Breast epithelium (tissue), 4 donors: ENCODE data around the gene MAN1A1. TPM values are rescaled to one million over a fixed set of nuclear protein-coding genes. Genes with fewer than 3 reads are reported as not detected.

Experiments
- DNase-seq, 2 donors: peaks; one replicate each; pipeline ENCODE4 v3.0.0-alpha.2; 2019; ENCODE audit warnings: low spot score in 2 of 2
- H3K27ac ChIP-seq, 2 donors: fragments of 200-600 bp; sonication (generic) in 1 of 2; one replicate each; pipeline ENCODE4 v1.5.1; 2016 to 2019; ENCODE audit warnings: mild to moderate bottlenecking in 1 of 2
- H3K27me3 ChIP-seq, 2 donors: fragments of 200-600 bp; sonication (generic) in 1 of 2; one replicate each; pipeline versions ENCODE4 v1.5.1 to v1.6.0; 2017 to 2019; ENCODE audit warnings: control low read depth in 1 of 2, mild to moderate bottlenecking in 1 of 2
- H3K36me3 ChIP-seq: fragments of 200-600 bp; one replicate; pipeline ENCODE4 v1.5.1; 2019
- H3K4me1 ChIP-seq, 2 donors: fragments of 200-600 bp; sonication (generic); one replicate each; pipeline ENCODE4 v1.5.1; 2016 to 2019; ENCODE audit warnings: control low read depth in 1 of 2
- H3K4me3 ChIP-seq, 3 donors: fragments of 200-600 bp; sonication (generic); 1 replicate in 2 of 3; 2 replicates in 1 of 3; pipeline ENCODE4 v1.5.1; 2016 to 2019; ENCODE audit warnings: mild to moderate bottlenecking in 3 of 3, moderate library complexity in 2 of 3
- H3K9me3 ChIP-seq, 2 donors: fragments of 200-600 bp; sonication (generic) in 1 of 2; one replicate each; pipeline ENCODE4 v1.5.1; 2016 to 2019; ENCODE audit warnings: control low read depth in 1 of 2
- POLR2A ChIP-seq: fragments of 450-650 bp; IDR thresholded peaks from one replicate; pipeline ENCODE4 v1.6.1; 2016; ENCODE audit warnings: antibody characterized with exemption, mild to moderate bottlenecking, moderate library complexity
- POLR2AphosphoS5 ChIP-seq, 3 donors: sonication (generic); formaldehyde crosslinking; IDR thresholded peaks; one replicate each; pipeline ENCODE4 v1.6.1; 2017; ENCODE audit warnings: antibody characterized with exemption in 3 of 3
- intact Hi-C: fragments of 100-400 bp; cut with DNase I; formaldehyde crosslinking; loops from one replicate; pipeline ENCODE4 v1.15.1; 2023; ENCODE audit warnings: low total_unique reads
- total RNA-seq, 3 donors: library from RNA; depleted of rRNA; stranded (reverse); fragments of >200 nt; gene quantifications; one replicate each; pipeline ENCODE4 v1.1.0, GENCODE V29; 2016
- TF ChIP-seq, protein P1 (sequence below), 3 donors: fragments of 450-650 bp; IDR thresholded peaks; one replicate each; pipeline ENCODE4 v1.5.1; 2016 to 2017; ENCODE audit warnings: antibody characterized with exemption in 3 of 3, mild to moderate bottlenecking in 3 of 3, moderate library complexity in 3 of 3

The MAN1A1 gene
- total RNA-seq, 3 donors from 2014 or later: 81.2 to 481 (median 104) TPM

DNA sequence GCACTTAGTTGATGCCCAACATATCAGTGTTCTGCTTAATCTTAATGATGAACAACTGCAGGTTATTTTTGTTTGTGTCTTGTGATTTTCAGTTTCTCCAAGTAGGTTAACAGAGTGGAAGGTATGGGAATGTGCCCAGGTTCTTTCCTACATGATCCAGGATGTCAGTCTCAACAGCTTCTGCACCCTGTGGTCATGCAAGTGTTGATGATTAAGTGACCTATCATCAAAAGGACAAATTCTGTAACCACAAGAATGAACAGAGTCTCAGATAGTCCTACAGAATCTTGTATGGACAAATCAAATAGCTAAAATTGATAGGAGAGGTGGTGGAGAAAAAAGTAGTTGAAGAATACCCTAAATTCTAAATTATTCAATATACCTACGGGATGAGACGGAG, 26.1 kb downstream of the MAN1A1 start:
- no peak overlapping the region for H3K4me3 ChIP-seq
- H3K4me1 ChIP-seq: no peaks in the 10 kb centered on the region
- DNase-seq: no peak
- TF ChIP-seq POLR2A (no peak), POLR2AphosphoS5 (IDR thresholded peaks at IDR 0.05) (no peak)
- TF ChIP-seq, protein P1, sequence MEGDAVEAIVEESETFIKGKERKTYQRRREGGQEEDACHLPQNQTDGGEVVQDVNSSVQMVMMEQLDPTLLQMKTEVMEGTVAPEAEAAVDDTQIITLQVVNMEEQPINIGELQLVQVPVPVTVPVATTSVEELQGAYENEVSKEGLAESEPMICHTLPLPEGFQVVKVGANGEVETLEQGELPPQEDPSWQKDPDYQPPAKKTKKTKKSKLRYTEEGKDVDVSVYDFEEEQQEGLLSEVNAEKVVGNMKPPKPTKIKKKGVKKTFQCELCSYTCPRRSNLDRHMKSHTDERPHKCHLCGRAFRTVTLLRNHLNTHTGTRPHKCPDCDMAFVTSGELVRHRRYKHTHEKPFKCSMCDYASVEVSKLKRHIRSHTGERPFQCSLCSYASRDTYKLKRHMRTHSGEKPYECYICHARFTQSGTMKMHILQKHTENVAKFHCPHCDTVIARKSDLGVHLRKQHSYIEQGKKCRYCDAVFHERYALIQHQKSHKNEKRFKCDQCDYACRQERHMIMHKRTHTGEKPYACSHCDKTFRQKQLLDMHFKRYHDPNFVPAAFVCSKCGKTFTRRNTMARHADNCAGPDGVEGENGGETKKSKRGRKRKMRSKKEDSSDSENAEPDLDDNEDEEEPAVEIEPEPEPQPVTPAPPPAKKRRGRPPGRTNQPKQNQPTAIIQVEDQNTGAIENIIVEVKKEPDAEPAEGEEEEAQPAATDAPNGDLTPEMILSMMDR (IDR thresholded peaks at IDR 0.05): no peak
- intact Hi-C loops: no loop called here
- H3K36me3 ChIP-seq: no peaks in the 10 kb centered on the region
- no peak overlapping the region for H3K27ac ChIP-seq
- no peaks in the 10 kb centered on the region for H3K27me3 ChIP-seq
- H3K9me3 ChIP-seq: no peaks in the 10 kb centered on the region

DNA sequence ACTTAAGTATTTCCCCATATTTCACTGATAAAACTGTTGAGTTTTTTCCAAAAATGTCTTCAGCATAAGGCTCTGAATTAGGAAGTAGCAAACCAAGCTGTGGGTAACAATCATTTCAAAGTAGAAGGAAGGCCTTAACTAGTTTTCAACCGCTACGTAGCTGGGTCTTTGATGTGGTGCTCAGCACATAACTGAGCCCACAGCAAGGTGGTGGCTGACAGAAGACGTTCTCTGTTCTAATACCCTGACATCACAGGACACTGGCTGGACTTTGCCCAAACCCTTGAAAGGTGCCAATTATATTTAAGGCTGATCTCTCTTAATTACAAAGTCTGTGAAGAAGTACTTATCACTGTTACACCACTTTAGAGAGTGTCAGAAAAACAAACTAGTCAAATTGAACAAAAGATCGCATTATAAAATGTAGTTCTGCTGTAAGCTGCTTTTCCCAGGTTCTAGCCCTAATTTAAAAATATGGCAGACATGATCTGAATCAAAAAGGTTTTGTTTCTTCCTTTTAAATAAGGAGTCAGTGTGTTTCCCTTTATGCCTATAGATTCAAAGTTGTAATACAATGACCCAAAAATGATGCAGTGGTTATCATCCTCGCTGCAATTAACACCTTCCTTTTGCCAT, 26.7 kb downstream of the MAN1A1 start:
- Histone ChIP-seq H3K4me1 (no peaks in the 10 kb centered on the region), H3K36me3 (no peaks in the 10 kb centered on the region), H3K4me3 (no peak overlapping the region), H3K27ac (no peak overlapping the region), H3K27me3 (no peaks in the 10 kb centered on the region), H3K9me3 (no peaks in the 10 kb centered on the region)
- DNase-seq: no peak
- TF ChIP-seq, protein P1 (IDR thresholded peaks at IDR 0.05): no peak
- TF ChIP-seq POLR2A: no peak
- TF ChIP-seq POLR2AphosphoS5 (IDR thresholded peaks at IDR 0.05): no peak
- intact Hi-C loops: no loop called here

DNA sequence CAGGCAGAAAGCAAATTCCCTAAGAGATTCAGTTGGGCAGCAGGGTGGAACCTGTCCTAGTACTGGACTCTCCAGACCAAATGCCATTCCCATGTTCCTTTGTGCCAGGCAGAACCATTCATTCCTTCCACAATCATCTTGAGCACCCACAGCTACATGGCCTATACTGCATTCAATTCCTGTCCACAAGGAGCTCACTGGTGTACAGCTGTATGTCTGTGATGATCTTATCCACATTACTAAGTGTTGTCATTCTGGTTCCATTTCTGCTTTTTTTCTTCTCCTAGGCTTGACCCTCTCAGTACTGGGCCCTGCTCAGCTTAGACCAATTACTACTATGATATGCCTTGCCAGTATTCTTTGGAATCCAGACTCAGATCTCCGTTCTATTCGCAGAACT, 27.5 kb downstream of the MAN1A1 start:
- no peak overlapping the region for H3K27ac ChIP-seq
- TF ChIP-seq POLR2AphosphoS5 (IDR thresholded peaks at IDR 0.05) (no peak), POLR2A (no peak)
- TF ChIP-seq, protein P1 (IDR thresholded peaks at IDR 0.05): no peak
- intact Hi-C loops: no loop called here

DNA sequence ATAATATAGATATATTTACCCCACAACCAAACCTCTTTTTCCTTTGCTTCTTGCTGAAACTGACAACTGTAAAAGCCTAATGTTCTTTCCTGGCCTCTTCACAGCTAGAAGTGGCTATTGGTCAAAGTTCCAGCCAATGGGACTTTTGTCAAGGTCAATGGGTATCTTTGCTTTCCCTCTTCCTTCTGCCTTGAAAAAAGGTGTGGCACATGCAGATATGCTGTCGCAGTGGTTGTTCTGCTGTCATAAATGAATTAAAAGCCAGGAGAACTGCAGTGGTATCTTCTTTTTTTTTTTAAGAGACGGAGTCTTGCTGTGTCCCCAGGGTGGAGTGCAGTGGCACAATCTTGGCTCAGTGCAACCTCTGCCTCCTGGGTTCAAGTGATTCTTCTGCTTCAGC, 29.9 kb downstream of the MAN1A1 start:
- intact Hi-C loops: no loop called here
- H3K4me3 ChIP-seq: no peak overlapping the region
- no peaks in the 10 kb centered on the region for H3K9me3 ChIP-seq
- TF ChIP-seq POLR2A: no peak
- TF ChIP-seq, protein P1 (IDR thresholded peaks at IDR 0.05): no peak
- H3K27ac ChIP-seq: no peak overlapping the region
- no peaks in the 10 kb centered on the region for H3K36me3 ChIP-seq
- H3K27me3 ChIP-seq: no peaks in the 10 kb centered on the region
- no peaks in the 10 kb centered on the region for H3K4me1 ChIP-seq
- no peak for DNase-seq

More for the DNA sequence above, 27.5 kb downstream of the MAN1A1 start:
- H3K27me3 ChIP-seq: no peaks in the 10 kb centered on the region
- no peak overlapping the region for H3K4me3 ChIP-seq
- DNase-seq: no peak
- no peaks in the 10 kb centered on the region for H3K9me3 ChIP-seq
- no peaks in the 10 kb centered on the region for H3K36me3 ChIP-seq
- no peaks in the 10 kb centered on the region for H3K4me1 ChIP-seq

DNA sequence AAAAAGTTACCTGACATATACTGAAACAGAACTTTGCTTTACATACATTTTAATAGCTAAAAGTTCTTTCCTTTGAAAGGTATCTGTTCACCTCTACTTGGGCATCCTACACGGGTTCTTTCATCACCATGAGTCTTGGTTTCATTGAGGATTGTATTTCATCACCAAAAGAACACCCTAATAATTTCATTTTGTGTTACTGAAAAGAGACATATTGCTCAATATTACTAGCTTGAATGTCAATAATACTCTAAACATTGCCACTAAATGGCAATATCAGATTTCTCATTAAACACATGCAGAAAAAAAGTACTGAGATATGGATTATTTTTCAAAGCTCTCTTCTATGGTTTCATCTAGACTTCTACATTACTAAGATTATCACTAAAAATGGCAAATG, 30.8 kb downstream of the MAN1A1 start:
- H3K27ac ChIP-seq: no peak overlapping the region
- H3K4me1 ChIP-seq: no peaks in the 10 kb centered on the region
- no peaks in the 10 kb centered on the region for H3K27me3 ChIP-seq
- no peak for DNase-seq
- TF ChIP-seq POLR2AphosphoS5 (IDR thresholded peaks at IDR 0.05) (no peak), POLR2A (no peak)
- TF ChIP-seq, protein P1 (IDR thresholded peaks at IDR 0.05): no peak
- H3K9me3 ChIP-seq: no peaks in the 10 kb centered on the region
- intact Hi-C loops: no loop called here
- no peak overlapping the region for H3K4me3 ChIP-seq
- H3K36me3 ChIP-seq: no peaks in the 10 kb centered on the region
